Measurements from ENCODE around the gene SZT2. TPM values are rescaled to one million over a fixed set of nuclear protein-coding genes. Genes with fewer than 3 reads are reported as not detected.
A peak's percentile ranks its signal among the peaks of the same experiment; 100 is the strongest.

The SZT2 gene
- total and polyA plus RNA-seq, 2 experiments from 2014 or later, result 14.8 to 18.8 TPM

- no peaks in the 10 kb centered on the region for H4K20me1 ChIP-seq (ENCODE audit: insufficient read depth, poor library complexity, severe bottlenecking)
Observed at GRCh38 chr1:43360616-43361015, 29.1 kb upstream of the SZT2 start.

DNA sequence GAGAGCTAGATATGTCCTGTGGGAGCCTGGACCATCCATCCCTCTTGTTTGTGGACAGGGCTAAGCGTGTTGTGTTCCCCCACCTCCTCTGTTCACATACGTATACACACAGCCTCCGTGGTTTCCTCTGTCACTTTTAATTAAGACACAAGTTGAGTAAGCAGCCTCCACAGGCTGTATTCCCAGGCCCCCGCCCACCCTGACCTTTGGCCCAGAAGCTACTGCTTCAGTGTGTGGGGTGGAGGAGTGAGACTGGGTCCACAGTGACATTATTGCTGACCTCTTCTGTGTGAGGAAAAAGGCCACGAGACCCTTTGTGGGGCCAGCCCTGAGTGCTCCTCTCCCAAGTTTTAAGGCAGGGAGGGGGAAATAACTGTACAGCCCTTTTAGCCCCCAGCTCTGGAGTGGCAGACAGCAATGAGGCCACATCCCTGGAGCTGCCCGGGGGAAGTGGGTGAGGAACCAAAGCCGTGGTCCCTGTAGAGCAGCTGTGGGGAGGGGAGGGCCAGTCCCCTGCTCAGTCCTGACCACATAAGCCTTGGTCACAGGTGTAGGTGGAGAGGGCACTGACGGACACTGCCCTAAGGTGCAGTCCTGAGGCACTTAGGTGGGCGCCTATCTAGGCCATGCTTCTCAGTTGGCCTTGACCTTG lies 26.3 kb upstream of the SZT2 start:
- H3K27ac ChIP-seq, result no peak overlapping the region
- WGBS (ENCODE audit: low lambda C conversion rate, missing lambda C conversion rate), result 74% methylated on average over 9 of the region's 9 CpGs
- no peak overlapping the region for H3K4me2 ChIP-seq
- peaks cover 3% of the 10 kb centered on the region for H4K20me1 ChIP-seq (ENCODE audit: insufficient read depth, poor library complexity, severe bottlenecking)
- TF ChIP-seq EZH2 (IDR thresholded peaks at IDR 0.05; ENCODE audit: borderline replicate concordance) (no peak), CTCF (IDR thresholded peaks at IDR 0.05; ENCODE audit: poor library complexity) (no peak), EZH2phosphoT487 (IDR thresholded peaks at IDR 0.05; ENCODE audit: low read depth, severe bottlenecking, unreplicated experiment) (no peak)
- H3K36me3 ChIP-seq (replicated peaks; ENCODE audit: insufficient read depth, low read depth), result no peaks in the 10 kb centered on the region
- H3K79me2 ChIP-seq, result peaks cover 36% of the 10 kb centered on the region
- peaks cover 6% of the 10 kb centered on the region for H3K4me1 ChIP-seq (ENCODE audit: insufficient read depth)
- no peak overlapping the region for H3K4me3 ChIP-seq
- H2AFZ ChIP-seq, result no peak overlapping the region
- no peaks in the 10 kb centered on the region for H3K9me2 ChIP-seq (replicated peaks; ENCODE audit: insufficient read depth)
- no peak for DNase-seq (ENCODE audit: low spot score)
- no peaks in the 10 kb centered on the region for H3K9me3 ChIP-seq (ENCODE audit: low read depth)
- H3K27me3 ChIP-seq, result no peaks in the 10 kb centered on the region

More at GRCh38 chr1:43360616-43361015, 29.1 kb upstream of the SZT2 start:
- DNase-seq (ENCODE audit: low spot score), result no peak
- no peaks in the 10 kb centered on the region for H3K36me3 ChIP-seq (replicated peaks; ENCODE audit: insufficient read depth, low read depth)
- no peaks in the 10 kb centered on the region for H3K9me2 ChIP-seq (replicated peaks; ENCODE audit: insufficient read depth)
- H2AFZ ChIP-seq, result no peak overlapping the region
- TF ChIP-seq EZH2phosphoT487 (IDR thresholded peaks at IDR 0.05; ENCODE audit: low read depth, severe bottlenecking, unreplicated experiment), result no peak
- no peak for TF ChIP-seq EZH2 (IDR thresholded peaks at IDR 0.05; ENCODE audit: borderline replicate concordance)
- TF ChIP-seq CTCF (IDR thresholded peaks at IDR 0.05; ENCODE audit: poor library complexity), result no peak
- H3K27me3 ChIP-seq, result no peaks in the 10 kb centered on the region
- no peaks in the 10 kb centered on the region for H3K9me3 ChIP-seq (ENCODE audit: low read depth)
- peak overlapping the region; percentile 89 for H3K4me2 ChIP-seq
- H3K4me3 ChIP-seq, result no peak overlapping the region
- WGBS (ENCODE audit: low lambda C conversion rate, missing lambda C conversion rate), result 90% methylated on average over 4 of the region's 4 CpGs
- no peak overlapping the region for H3K27ac ChIP-seq
- peaks cover 19% of the 10 kb centered on the region for H3K79me2 ChIP-seq
- H3K4me1 ChIP-seq (ENCODE audit: insufficient read depth), result no peaks in the 10 kb centered on the region

DNA sequence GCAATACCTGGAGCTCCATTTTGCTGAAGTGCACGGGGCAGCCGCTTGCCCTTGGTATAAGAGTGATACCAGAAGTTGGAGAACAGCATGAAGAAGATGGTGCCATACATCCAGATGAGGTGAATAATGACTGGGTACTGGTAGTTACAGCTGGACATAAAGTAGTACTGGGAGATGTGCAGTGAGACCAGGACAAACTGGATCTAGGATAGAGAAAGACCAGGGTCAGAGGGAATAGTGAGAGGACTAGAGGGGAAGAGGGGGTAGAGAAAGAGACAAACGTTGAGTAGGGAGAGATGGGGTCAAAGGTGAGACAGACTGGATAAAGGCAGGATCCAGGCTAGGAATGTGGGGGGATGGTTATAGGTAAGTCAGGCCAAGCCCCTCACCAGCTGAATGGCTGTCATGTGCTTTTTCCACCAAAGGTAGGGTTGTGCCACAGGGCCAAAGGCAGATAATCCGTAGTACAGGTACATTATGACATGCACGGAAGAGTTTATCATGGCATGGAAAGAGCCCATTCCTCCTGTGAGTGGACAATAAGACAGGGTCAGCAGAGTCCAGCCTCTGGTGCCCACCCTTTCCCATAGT lies 25.7 kb upstream of the SZT2 start:
- DNase-seq (ENCODE audit: low spot score), result no peak
- no peaks in the 10 kb centered on the region for H3K9me3 ChIP-seq (ENCODE audit: low read depth)
- H3K27ac ChIP-seq, result no peak overlapping the region
- H3K4me1 ChIP-seq (ENCODE audit: insufficient read depth), result peaks cover 12% of the 10 kb centered on the region
- TF ChIP-seq CTCF (IDR thresholded peaks at IDR 0.05; ENCODE audit: poor library complexity), result no peak
- TF ChIP-seq EZH2phosphoT487 (IDR thresholded peaks at IDR 0.05; ENCODE audit: low read depth, severe bottlenecking, unreplicated experiment), result no peak
- TF ChIP-seq EZH2 (IDR thresholded peaks at IDR 0.05; ENCODE audit: borderline replicate concordance), result no peak
- no peak overlapping the region for H2AFZ ChIP-seq
- H3K4me3 ChIP-seq, result no peak overlapping the region
- H3K36me3 ChIP-seq (replicated peaks; ENCODE audit: insufficient read depth, low read depth), result no peaks in the 10 kb centered on the region
- H3K4me2 ChIP-seq, result no peak overlapping the region
- WGBS (ENCODE audit: low lambda C conversion rate, missing lambda C conversion rate), result 76% methylated on average over 5 of the region's 5 CpGs
- no peaks in the 10 kb centered on the region for H3K9me2 ChIP-seq (replicated peaks; ENCODE audit: insufficient read depth)
- H4K20me1 ChIP-seq (ENCODE audit: insufficient read depth, poor library complexity, severe bottlenecking), result peaks cover 3% of the 10 kb centered on the region
- H3K27me3 ChIP-seq, result no peaks in the 10 kb centered on the region
- H3K79me2 ChIP-seq, result peaks cover 42% of the 10 kb centered on the region
